ENCODE results near the gene PDZRN4.

Gene PDZRN4

GRCh38 chr12:41528874-41529273, 340.8 kb downstream of the PDZRN4 start:
- H4K20me1 ChIP-seq (ENCODE audit: insufficient read depth, low read length, poor library complexity, severe bottlenecking): no peaks in the 10 kb centered on the region
- H3K27me3 ChIP-seq (ENCODE audit: insufficient read depth, low read length, poor library complexity, severe bottlenecking): no peaks in the 10 kb centered on the region
- H3F3A ChIP-seq (ENCODE audit: low read depth): no peaks in the 10 kb centered on the region
- H3K9me3 ChIP-seq (ENCODE audit: insufficient read depth, low read depth, low read length): no peaks in the 10 kb centered on the region
- H3K36me3 ChIP-seq (ENCODE audit: insufficient read depth, low read length): no peaks in the 10 kb centered on the region
- no peak overlapping the region for H3K4me2 ChIP-seq (ENCODE audit: low read depth, low read length, poor library complexity, severe bottlenecking)
- no peak for TF ChIP-seq EZH2phosphoT487 (IDR thresholded peaks at IDR 0.05; ENCODE audit: borderline replicate concordance)
- TF ChIP-seq CTCF (conservative IDR thresholded peaks at IDR 0.05; ENCODE audit: low read length): no peak
- H3K79me2 ChIP-seq (ENCODE audit: insufficient read depth, low read length): no peaks in the 10 kb centered on the region
- H2AFZ ChIP-seq (ENCODE audit: low read length): no peak overlapping the region
- H3K9me2 ChIP-seq (replicated peaks; ENCODE audit: low read depth, low read length): no peaks in the 10 kb centered on the region
- no peak overlapping the region for H3K9ac ChIP-seq (ENCODE audit: low read depth, low read length, poor library complexity, severe bottlenecking)
- peaks cover 17% of the 10 kb centered on the region for H3K4me1 ChIP-seq (ENCODE audit: insufficient read depth, low read length, poor library complexity, severe bottlenecking)
- H3K4me3 ChIP-seq (ENCODE audit: low read length, poor library complexity, severe bottlenecking): no peak overlapping the region

- Histone ChIP-seq H3K9ac (ENCODE audit: low read depth, low read length, poor library complexity, severe bottlenecking) (no peak overlapping the region), H4K20me1 (ENCODE audit: insufficient read depth, low read length, poor library complexity, severe bottlenecking) (no peaks in the 10 kb centered on the region), H3K4me2 (ENCODE audit: low read depth, low read length, poor library complexity, severe bottlenecking) (no peak overlapping the region), H3K36me3 (ENCODE audit: insufficient read depth, low read length) (no peaks in the 10 kb centered on the region), H3K9me3 (ENCODE audit: insufficient read depth, low read depth, low read length) (no peaks in the 10 kb centered on the region), H3K9me2 (replicated peaks; ENCODE audit: low read depth, low read length) (no peaks in the 10 kb centered on the region), H3F3A (ENCODE audit: low read depth) (no peaks in the 10 kb centered on the region), H3K4me3 (ENCODE audit: low read length, poor library complexity, severe bottlenecking) (no peak overlapping the region), H3K27me3 (ENCODE audit: insufficient read depth, low read length, poor library complexity, severe bottlenecking) (no peaks in the 10 kb centered on the region), H2AFZ (ENCODE audit: low read length) (no peak overlapping the region), H3K79me2 (ENCODE audit: insufficient read depth, low read length) (no peaks in the 10 kb centered on the region), H3K4me1 (ENCODE audit: insufficient read depth, low read length, poor library complexity, severe bottlenecking) (peaks cover 17% of the 10 kb centered on the region)
- no peak for TF ChIP-seq EZH2phosphoT487 (IDR thresholded peaks at IDR 0.05; ENCODE audit: borderline replicate concordance)
- TF ChIP-seq CTCF (conservative IDR thresholded peaks at IDR 0.05; ENCODE audit: low read length): no peak
These were observed 342.3 kb downstream of the PDZRN4 start for GRCh38 chr12:41530441-41530840.

- Histone ChIP-seq H3K4me2 (ENCODE audit: low read depth, low read length, poor library complexity, severe bottlenecking) (no peak overlapping the region), H3K9me2 (replicated peaks; ENCODE audit: low read depth, low read length) (no peaks in the 10 kb centered on the region), H3K36me3 (ENCODE audit: insufficient read depth, low read length) (no peaks in the 10 kb centered on the region), H2AFZ (ENCODE audit: low read length) (no peak overlapping the region), H3K79me2 (ENCODE audit: insufficient read depth, low read length) (no peaks in the 10 kb centered on the region), H3K27me3 (ENCODE audit: insufficient read depth, low read length, poor library complexity, severe bottlenecking) (no peaks in the 10 kb centered on the region), H3F3A (ENCODE audit: low read depth) (no peaks in the 10 kb centered on the region), H3K4me1 (ENCODE audit: insufficient read depth, low read length, poor library complexity, severe bottlenecking) (peaks cover 22% of the 10 kb centered on the region), H4K20me1 (ENCODE audit: insufficient read depth, low read length, poor library complexity, severe bottlenecking) (no peaks in the 10 kb centered on the region), H3K9me3 (ENCODE audit: insufficient read depth, low read depth, low read length) (no peaks in the 10 kb centered on the region), H3K9ac (ENCODE audit: low read depth, low read length, poor library complexity, severe bottlenecking) (no peak overlapping the region), H3K4me3 (ENCODE audit: low read length, poor library complexity, severe bottlenecking) (no peak overlapping the region)
- TF ChIP-seq CTCF (conservative IDR thresholded peaks at IDR 0.05; ENCODE audit: low read length) (no peak), EZH2phosphoT487 (IDR thresholded peaks at IDR 0.05; ENCODE audit: borderline replicate concordance) (no peak)
These were observed 343.2 kb downstream of the PDZRN4 start for GRCh38 chr12:41531147-41531829.
